Measurements from ENCODE around the gene C1orf122. TPM values are rescaled to one million over a fixed set of nuclear protein-coding genes. Genes with fewer than 3 reads are reported as not detected.

Gene C1orf122
- total and polyA plus RNA-seq, 2 of the 8 experiments (the other 6 are each of a cell fraction or from before 2014, with no cell fraction given) = 32.1 to 36.9 TPM

- H4K91ac ChIP-seq (replicated peaks; ENCODE audit: insufficient read length, low read length) = no peak overlapping the region
- ChIA-PET POLR2A (ENCODE audit: partially characterized antibody) (interaction anchor here (1.3 to 2.7 kb wide), 2 partner anchors 10 to 15 kb away, joined by 4 to 8 read pairs; partner anchors contain the start of genes C1orf122 and YRDC), CTCF (ENCODE audit: partially characterized antibody) (interaction anchor here (0.7 to 1.4 kb wide), 3 partner anchors 37 to 775 kb away, joined by 3 to 4 read pairs (median 3); no protein-coding TSS in a partner anchor)
- no peak overlapping the region for H2BK20ac ChIP-seq (ENCODE audit: low read length)
- H2BK12ac ChIP-seq (ENCODE audit: low read depth, low read length) = no peak overlapping the region
- no peak overlapping the region for H3K4me3 ChIP-seq (ENCODE audit: extremely low read depth in 1 of 4, insufficient read depth in 2 of 4, low read depth in 3 of 4, low read length in 4 of 4)
- no peak overlapping the region for H3K9ac ChIP-seq (replicated peaks in 1 of 4; ENCODE audit: extremely low read depth in 1 of 4, low read depth in 3 of 4, low read length in 3 of 4)
- TF ChIP-seq SUZ12 (IDR thresholded peaks at IDR 0.05; ENCODE audit: low read length) (no peak), TEAD4 (IDR thresholded peaks at IDR 0.05; ENCODE audit: low read depth, low read length) (no peak), TCF12 (IDR thresholded peaks at IDR 0.05; ENCODE audit: low read depth, low read length) (no peak), JUND (IDR thresholded peaks at IDR 0.05; ENCODE audit: low read length) (no peak), NRF1 (IDR thresholded peaks at IDR 0.05; ENCODE audit: low read depth, low read length) (no peak), FOSL1 (IDR thresholded peaks at IDR 0.05; ENCODE audit: insufficient read depth, low read depth, low read length) (no peak), POLR2A (IDR thresholded peaks at IDR 0.05; ENCODE audit: control extremely low read depth in 1 of 2, low read depth in 2 of 2, low read length in 2 of 2) (no peak), CHD1 (IDR thresholded peaks at IDR 0.05; ENCODE audit: low read depth, low read length) (no peak), TAF1 (IDR thresholded peaks at IDR 0.05; ENCODE audit: low read depth, low read length) (no peak)
- H3K79me2 ChIP-seq (ENCODE audit: control insufficient read depth in 1 of 2, insufficient read depth in 2 of 2, low read length in 2 of 2) = no peaks in the 10 kb centered on the region
- H3K23ac ChIP-seq (ENCODE audit: insufficient read length) = no peak overlapping the region
- no peaks in the 10 kb centered on the region for H3K9me3 ChIP-seq (ENCODE audit: insufficient read depth in 2 of 2, low read depth in 1 of 2, low read length in 1 of 2)
- no peak overlapping the region for H3K14ac ChIP-seq (ENCODE audit: insufficient read length)
- H2BK5ac ChIP-seq (ENCODE audit: low read depth, low read length) = no peak overlapping the region
- no peak overlapping the region for H3K4ac ChIP-seq (replicated peaks; ENCODE audit: insufficient read length, low read depth, low read length)
- H3K4me2 ChIP-seq (ENCODE audit: insufficient read depth in 1 of 2, low read depth in 2 of 2, low read length in 2 of 2) = no peak overlapping the region
- H3K27me3 ChIP-seq (replicated peaks in 1 of 4; ENCODE audit: control insufficient read depth in 3 of 4, extremely low read depth in 1 of 4, insufficient read depth in 3 of 4, low read length in 3 of 4) = no peaks in the 10 kb centered on the region
- no peak overlapping the region for H2BK15ac ChIP-seq (ENCODE audit: low read length)
- no peaks in the 10 kb centered on the region for H3K4me1 ChIP-seq (replicated peaks in 1 of 4; ENCODE audit: control insufficient read depth in 3 of 4, insufficient read depth in 4 of 4, low read length in 3 of 4)
- no peak overlapping the region for H3K27ac ChIP-seq (ENCODE audit: low read depth, low read length)
- H3K23me2 ChIP-seq (ENCODE audit: low read depth, low read length) = no peaks in the 10 kb centered on the region
- H2AFZ ChIP-seq (ENCODE audit: low read length) = no peak overlapping the region
- no peak overlapping the region for H4K8ac ChIP-seq (ENCODE audit: extremely low read depth, insufficient read depth, low read length)
- no peak overlapping the region for H3K56ac ChIP-seq (replicated peaks; ENCODE audit: insufficient read length, low read depth, low read length)
- peaks cover 7 to 28% (median 23%) of the 10 kb centered on the region in 4 experiments for H3K36me3 ChIP-seq (ENCODE audit: control insufficient read depth in 2 of 4, insufficient read depth in 4 of 4, low read length in 3 of 4)
- H3K18ac ChIP-seq (ENCODE audit: extremely low read depth, low read length) = no peak overlapping the region
- FAIRE-seq = no peak
- no peaks in the 10 kb centered on the region for H4K20me1 ChIP-seq (replicated peaks in 1 of 2; ENCODE audit: control insufficient read depth in 1 of 2, insufficient read depth in 2 of 2, low read length in 2 of 2)
- H4K5ac ChIP-seq (ENCODE audit: insufficient read length, low read depth, low read length) = no peak overlapping the region
- 84% methylated on average over 9 of the region's 9 CpGs; no CpG with 5 or more reads in 1 of the 2 experiments for WGBS, 2 experiments (ENCODE audit: extremely low coverage in 1 of 2, insufficient coverage in 1 of 2, insufficient read length in 1 of 2, insufficient replicate concordance in 2 of 2, low coverage in 1 of 2, low lambda C conversion rate in 2 of 2, missing lambda C conversion rate in 1 of 2)
- H3K79me1 ChIP-seq (ENCODE audit: low read depth, low read length) = no peaks in the 10 kb centered on the region
- H2BK120ac ChIP-seq (replicated peaks; ENCODE audit: low read depth, low read length) = no peak overlapping the region
- DNase-seq (ENCODE audit: low read depth in 1 of 2, low spot score in 2 of 2) = no peak
- no peak overlapping the region for H2AK5ac ChIP-seq (ENCODE audit: low read depth, low read length)
Measured at GRCh38 chr1:37822906-37823815, 15.6 kb downstream of the C1orf122 start.
